B cell (primary cell): Measurements from ENCODE around the gene RFC1. TPM values are rescaled to one million over a fixed set of nuclear protein-coding genes. Genes with fewer than 3 reads are reported as not detected.

Experiments
- ATAC-seq: fragments of 200-7000 bp; cut with Tn5 transposase; one replicate; pipeline ENCODE4 v1.10.0; 2021; ENCODE audit warnings: low read depth, mild to moderate bottlenecking, moderate number of reproducible peaks, moderate library complexity
- CTCF ChIA-PET: fragments of 350-600 bp; sonication (Branson Sonifier 250); formaldehyde crosslinking; loops from one replicate; lab custom pipeline; 2021; ENCODE audit warnings: antibody characterized with exemption, inconsistent platforms; lab: Charles Lee
- POLR2A ChIA-PET: fragments of 350-600 bp; sonication (Branson Sonifier 250); formaldehyde crosslinking; loops from one replicate; lab custom pipeline; 2021; ENCODE audit warnings: antibody characterized with exemption; lab: Charles Lee
- DNase-seq: peaks from one replicate; pipeline ENCODE4 v3.0.0; 2013
- H2AFZ ChIP-seq: 2 replicates; pipeline ENCODE4 v1.6.1; 2012; ENCODE audit warnings: mild to moderate bottlenecking, low read depth, low read length; ENCODE audit not compliant: insufficient read depth, poor library complexity, severe bottlenecking
- H3K27ac ChIP-seq, 2 donors: 1 replicate in 1 of 2; 2 replicates in 1 of 2; pipeline ENCODE4 v1.5.1; 2012 to 2013; ENCODE audit warnings: low read length in 2 of 2, mild to moderate bottlenecking in 2 of 2, moderate library complexity in 1 of 2
- H3K27me3 ChIP-seq, 4 experiments: fragments of 200-600 bp in 1 of 4; sonication (generic) in 1 of 4; replicated peaks in 1 of 4; 1 replicate in 2 of 4; 2 replicates in 2 of 4; pipeline versions ENCODE4 v1.6.1 to v1.7.0; 2013 to 2016; ENCODE audit warnings: low read length in 3 of 4, mild to moderate bottlenecking in 2 of 4, mixed read lengths in 1 of 4, moderate library complexity in 1 of 4; ENCODE audit not compliant: insufficient read depth in 4 of 4, control insufficient read depth in 3 of 4; ENCODE audit errors: control extremely low read depth in 1 of 4
- H3K36me3 ChIP-seq, 2 experiments: replicated peaks in 1 of 2; 1 replicate in 1 of 2; 2 replicates in 1 of 2; pipeline versions ENCODE4 v1.6.1 to v1.7.1; 2013; ENCODE audit warnings: low read length in 1 of 2; ENCODE audit not compliant: insufficient read depth in 2 of 2, control insufficient read depth in 1 of 2; ENCODE audit errors: control extremely low read depth in 1 of 2, extremely low read depth in 1 of 2
- H3K4me1 ChIP-seq, 2 donors: fragments of 200-600 bp in 1 of 2; sonication (generic) in 1 of 2; 1 replicate in 1 of 2; 2 replicates in 1 of 2; pipeline versions ENCODE4 v1.5.1 to v1.6.1; 2013 to 2017; ENCODE audit warnings: low read length in 2 of 2; ENCODE audit not compliant: control insufficient read depth in 2 of 2, insufficient read depth in 2 of 2
- H3K4me2 ChIP-seq: replicated peaks from 2 replicates; pipeline ENCODE3; 2012; ENCODE audit warnings: mild to moderate bottlenecking, low read depth, low read length; ENCODE audit not compliant: poor library complexity, severe bottlenecking
- H3K4me3 ChIP-seq, 5 experiments: fragments of 200-600 bp in 1 of 5; sonication (generic) in 1 of 5; 1 replicate in 3 of 5; 2 replicates in 2 of 5; pipeline versions ENCODE4 v1.5.1 to v1.7.0; 2011 to 2016; ENCODE audit warnings: low read length in 4 of 5, mild to moderate bottlenecking in 4 of 5, low read depth in 2 of 5, control low read depth in 1 of 5, moderate library complexity in 1 of 5; ENCODE audit not compliant: insufficient read depth in 1 of 5; ENCODE audit errors: control extremely low read depth in 1 of 5, extremely low read depth in 1 of 5
- H3K79me2 ChIP-seq: fragments of 200-600 bp; sonication (generic); one replicate; pipeline ENCODE4 v1.6.0; 2016; ENCODE audit warnings: low read length; ENCODE audit not compliant: control insufficient read depth, insufficient read depth
- H3K9ac ChIP-seq: fragments of 200-600 bp; sonication (generic); 2 replicates; pipeline ENCODE4 v1.6.1; 2017; ENCODE audit warnings: mild to moderate bottlenecking, low read length, moderate library complexity
- H3K9me3 ChIP-seq, 3 donors: one replicate each; pipeline versions ENCODE4 v1.6.1 to v1.7.1; 2013; ENCODE audit warnings: low read length in 2 of 3; ENCODE audit not compliant: control insufficient read depth in 2 of 3, insufficient read depth in 1 of 3; ENCODE audit errors: control extremely low read depth in 1 of 3
- H4K20me1 ChIP-seq: 2 replicates; pipeline ENCODE4 v1.6.0; 2012; ENCODE audit warnings: mild to moderate bottlenecking, low read length; ENCODE audit not compliant: insufficient read depth, control insufficient read depth, poor library complexity, severe bottlenecking
- H3K27ac Mint-ChIP-seq: one replicate; pipeline ENCODE4 v1.8.0; 2021; ENCODE audit warnings: mixed read lengths
- H3K27me3 Mint-ChIP-seq: one replicate; pipeline ENCODE4 v1.8.0; 2021; ENCODE audit warnings: mixed read lengths
- H3K4me1 Mint-ChIP-seq: one replicate; pipeline ENCODE4 v1.8.0; 2021; ENCODE audit warnings: mixed read lengths
- H3K4me3 Mint-ChIP-seq: one replicate; pipeline ENCODE4 v1.8.0; 2021; ENCODE audit warnings: mixed read lengths
- H3K9me3 Mint-ChIP-seq: one replicate; pipeline ENCODE4 v1.8.0; 2022; ENCODE audit warnings: mixed read lengths; ENCODE audit not compliant: insufficient read depth
- EZH2 ChIP-seq: IDR thresholded peaks from 2 replicates; pipeline ENCODE4 v1.6.1; 2012; ENCODE audit warnings: borderline replicate concordance, low read depth, mild to moderate bottlenecking, moderate library complexity, low read length; ENCODE audit not compliant: insufficient read depth, poor library complexity, severe bottlenecking
- WGBS: methylation state at CpG from one replicate; pipeline ENCODE4 v1.1.5; 2013; ENCODE audit warnings: missing lambda C conversion rate; ENCODE audit not compliant: insufficient coverage; 5-methylcytosine and 5-hydroxymethylcytosine counted together
- intact Hi-C: fragments of 100-400 bp; cut with micrococcal nuclease; formaldehyde crosslinking; loops from one replicate; pipeline ENCODE4 v1.10.0; 2022
- polyA plus RNA-seq: library from polyadenylated mRNA; depleted of rRNA; stranded (reverse); fragments of >200 nt; gene quantifications from 2 replicates; pipeline ENCODE4 v1.2.3, GENCODE V29; 2012
- total RNA-seq, 2 donors: library from RNA; stranded (reverse); fragments of 120-200 nt in 1 of 2; gene quantifications; 1 replicate in 1 of 2; 2 replicates in 1 of 2; pipeline versions ENCODE4 v1.2.3 to v1.2.4, GENCODE V29; 2013 to 2022
- TF ChIP-seq, protein P1 (sequence below): fragments of 200-600 bp; IDR thresholded peaks from one replicate; pipeline ENCODE4 v1.8.0; 2022; ENCODE audit warnings: antibody characterized with exemption, mild to moderate bottlenecking

Gene RFC1
- total and polyA plus RNA-seq, 2 donors (not counting 1 experiment from before 2014, with no cell fraction given): 14.9 to 55.1 TPM

DNA sequence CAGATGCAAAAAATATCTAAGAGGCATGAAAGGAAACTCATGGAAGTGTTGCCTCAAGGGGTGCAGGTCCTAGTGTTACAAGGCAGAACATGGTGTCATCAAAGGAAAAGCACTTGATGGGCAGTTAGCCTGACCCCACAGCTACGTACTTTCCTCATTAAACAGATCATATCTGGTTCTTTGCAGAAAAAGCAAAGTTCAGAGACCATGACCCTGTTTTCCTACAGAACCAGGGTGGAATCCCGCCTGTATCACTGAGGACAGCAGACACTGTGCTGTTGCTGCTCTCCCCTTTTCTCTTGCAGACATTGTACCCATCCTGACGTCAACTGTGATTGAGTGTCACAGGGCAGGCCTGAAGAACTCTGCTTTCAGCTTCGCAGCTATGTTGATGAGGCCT, 91.7 kb downstream of the RFC1 start:
- no peaks in the 10 kb centered on the region for H3K4me1 ChIP-seq
- H3K9ac ChIP-seq: no peak overlapping the region
- H4K20me1 ChIP-seq: no peaks in the 10 kb centered on the region
- H3K27me3 ChIP-seq: no peaks in the 10 kb centered on the region
- H3K27ac ChIP-seq: no peak overlapping the region
- TF ChIP-seq, protein P1, sequence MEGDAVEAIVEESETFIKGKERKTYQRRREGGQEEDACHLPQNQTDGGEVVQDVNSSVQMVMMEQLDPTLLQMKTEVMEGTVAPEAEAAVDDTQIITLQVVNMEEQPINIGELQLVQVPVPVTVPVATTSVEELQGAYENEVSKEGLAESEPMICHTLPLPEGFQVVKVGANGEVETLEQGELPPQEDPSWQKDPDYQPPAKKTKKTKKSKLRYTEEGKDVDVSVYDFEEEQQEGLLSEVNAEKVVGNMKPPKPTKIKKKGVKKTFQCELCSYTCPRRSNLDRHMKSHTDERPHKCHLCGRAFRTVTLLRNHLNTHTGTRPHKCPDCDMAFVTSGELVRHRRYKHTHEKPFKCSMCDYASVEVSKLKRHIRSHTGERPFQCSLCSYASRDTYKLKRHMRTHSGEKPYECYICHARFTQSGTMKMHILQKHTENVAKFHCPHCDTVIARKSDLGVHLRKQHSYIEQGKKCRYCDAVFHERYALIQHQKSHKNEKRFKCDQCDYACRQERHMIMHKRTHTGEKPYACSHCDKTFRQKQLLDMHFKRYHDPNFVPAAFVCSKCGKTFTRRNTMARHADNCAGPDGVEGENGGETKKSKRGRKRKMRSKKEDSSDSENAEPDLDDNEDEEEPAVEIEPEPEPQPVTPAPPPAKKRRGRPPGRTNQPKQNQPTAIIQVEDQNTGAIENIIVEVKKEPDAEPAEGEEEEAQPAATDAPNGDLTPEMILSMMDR: no peak
- TF ChIP-seq EZH2: no peak
- Mint-ChIP-seq H3K27me3 (no peaks in the 10 kb centered on the region), H3K4me3 (no peak overlapping the region), H3K4me1 (no peaks in the 10 kb centered on the region), H3K27ac (no peak overlapping the region), H3K9me3 (no peaks in the 10 kb centered on the region)
- ChIA-PET CTCF (interaction anchor here (1.0 kb wide), 1 partner anchor 93 kb away, joined by 4 read pairs; the partner anchor contains the start of gene WDR19), POLR2A (no interaction called here)
- H3K4me3 ChIP-seq: no peak overlapping the region
- H2AFZ ChIP-seq: no peak overlapping the region
- no peaks in the 10 kb centered on the region for H3K9me3 ChIP-seq
- 97% methylated on average over 4 of the region's 4 CpGs for WGBS
- ATAC-seq (no peak), DNase-seq (no peak)
- H3K79me2 ChIP-seq: no peaks in the 10 kb centered on the region
- intact Hi-C loops: no loop called here
- H3K4me2 ChIP-seq: no peak overlapping the region
- H3K36me3 ChIP-seq: peaks cover 0 to 32% of the 10 kb centered on the region in 2 experiments

DNA sequence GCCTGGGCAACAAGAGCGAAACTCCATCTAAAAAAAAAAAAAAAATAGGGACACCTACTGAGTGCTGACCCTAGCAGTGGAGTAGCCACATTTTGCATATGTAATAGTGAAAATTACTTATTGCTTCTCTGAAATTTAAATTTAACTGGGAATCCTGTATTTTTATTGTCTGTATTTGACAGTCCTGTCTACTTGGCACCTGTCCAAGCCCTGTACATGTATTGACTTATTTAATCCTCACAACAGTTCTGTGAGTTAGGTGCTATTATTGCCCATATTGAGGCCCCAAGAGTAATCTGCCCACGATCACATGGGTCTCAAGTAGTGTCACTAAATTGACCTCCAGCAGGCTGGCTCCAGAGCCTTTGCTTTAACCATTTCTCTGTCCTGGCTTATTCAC, 102.3 kb downstream of the RFC1 start:
- POLR2A ChIA-PET: no interaction called here
- 91% methylated on average over 1 of the region's 2 CpGs for whole genome bisulfite sequencing
- H3K27me3 Mint-ChIP-seq: no peaks in the 10 kb centered on the region

More for the DNA sequence above, 102.3 kb downstream of the RFC1 start:
- Histone ChIP-seq H3K4me3 (no peak overlapping the region), H3K79me2 (no peaks in the 10 kb centered on the region), H4K20me1 (no peaks in the 10 kb centered on the region), H3K9ac (no peak overlapping the region), H3K27me3 (no peaks in the 10 kb centered on the region), H3K36me3 (peaks cover 0 to 7% of the 10 kb centered on the region in 2 experiments), H2AFZ (no peak overlapping the region), H3K4me2 (no peak overlapping the region), H3K27ac (no peak overlapping the region), H3K9me3 (no peaks in the 10 kb centered on the region), H3K4me1 (no peaks in the 10 kb centered on the region)
- CTCF ChIA-PET: no interaction called here
- no peaks in the 10 kb centered on the region for H3K9me3 Mint-ChIP-seq
- no peak for DNase-seq
- intact Hi-C loops: no loop called here
- no peak overlapping the region for H3K4me3 Mint-ChIP-seq
- no peaks in the 10 kb centered on the region for H3K4me1 Mint-ChIP-seq
- no peak for ATAC-seq
- no peak overlapping the region for H3K27ac Mint-ChIP-seq
- no peak for TF ChIP-seq EZH2
- TF ChIP-seq, protein P1: no peak
